GM23338 (cell line): ENCODE measurements around the gene ANGPTL2. TPM values are rescaled to one million over a fixed set of nuclear protein-coding genes. Genes with fewer than 3 reads are reported as not detected.

ENCODE experiments used
- ATAC-seq: fragments of 200-7000 bp; cut with Tn5 transposase; 3 replicates; pipeline ENCODE4 v1.9.1; 2020
- DNase-seq: peaks from one replicate; pipeline ENCODE4 v3.0.0-alpha.2; 2015; ENCODE audit warnings: low spot score
- H2AFZ ChIP-seq: fragments of 200-600 bp; sonication (generic); 2 replicates; pipeline ENCODE4 v1.8.0; 2016; ENCODE audit warnings: antibody characterized with exemption, mild to moderate bottlenecking, moderate library complexity
- H3F3A ChIP-seq: fragments of 200-600 bp; sonication (generic); replicated peaks from 2 replicates; pipeline ENCODE4 v1.8.0; 2017; ENCODE audit warnings: antibody characterized with exemption, mixed run types, low read depth
- H3K27ac ChIP-seq: fragments of 200-600 bp; sonication (generic); 2 replicates; pipeline ENCODE4 v1.6.1; 2016; ENCODE audit warnings: low read depth
- H3K27me3 ChIP-seq: fragments of 200-600 bp; sonication (generic); 2 replicates; pipeline ENCODE4 v1.8.0; 2016; ENCODE audit warnings: mild to moderate bottlenecking, mixed run types, moderate library complexity; ENCODE audit not compliant: insufficient read depth
- H3K36me3 ChIP-seq: fragments of 200-600 bp; sonication (generic); 2 replicates; pipeline ENCODE4 v1.8.0; 2016; ENCODE audit warnings: mild to moderate bottlenecking; ENCODE audit not compliant: insufficient read depth
- H3K4me1 ChIP-seq: fragments of 200-600 bp; sonication (generic); 2 replicates; pipeline ENCODE4 v1.8.0; 2016; ENCODE audit warnings: mild to moderate bottlenecking, moderate library complexity; ENCODE audit not compliant: insufficient read depth
- H3K4me2 ChIP-seq: fragments of 200-600 bp; sonication (generic); 2 replicates; pipeline ENCODE4 v1.7.1; 2017; ENCODE audit warnings: mixed run types
- H3K4me3 ChIP-seq: fragments of 200-600 bp; sonication (generic); 2 replicates; pipeline ENCODE4 v1.6.1; 2016; ENCODE audit warnings: mixed run types
- H3K79me2 ChIP-seq: fragments of 200-600 bp; sonication (generic); replicated peaks from 2 replicates; pipeline ENCODE4 v1.8.0; 2017; ENCODE audit warnings: mild to moderate bottlenecking; ENCODE audit not compliant: insufficient read depth
- H3K9me2 ChIP-seq: fragments of 200-600 bp; sonication (generic); 2 replicates; pipeline ENCODE4 v1.8.0; 2017; ENCODE audit not compliant: insufficient read depth
- H4K20me1 ChIP-seq: fragments of 200-600 bp; sonication (generic); replicated peaks from 2 replicates; pipeline ENCODE4 v1.8.0; 2017; ENCODE audit warnings: mild to moderate bottlenecking; ENCODE audit not compliant: insufficient read depth
- H3K27ac Mint-ChIP-seq: 2 replicates; pipeline ENCODE4 v1.8.0; 2020; ENCODE audit warnings: inconsistent platforms, mild to moderate bottlenecking, moderate library complexity, mixed read lengths
- H3K27me3 Mint-ChIP-seq: 3 replicates; pipeline ENCODE4 v1.8.0; 2022; ENCODE audit warnings: low read depth, mild to moderate bottlenecking, moderate library complexity, mixed read lengths, inconsistent platforms; ENCODE audit not compliant: insufficient read depth, poor library complexity
- H3K36me3 Mint-ChIP-seq: 3 replicates; pipeline ENCODE4 v1.8.0; 2021; ENCODE audit warnings: low read depth, mild to moderate bottlenecking, inconsistent platforms, moderate library complexity, mixed read lengths
- H3K4me1 Mint-ChIP-seq: 3 replicates; pipeline ENCODE4 v1.8.0; 2020; ENCODE audit warnings: mild to moderate bottlenecking, inconsistent platforms, mixed read lengths
- H3K4me3 Mint-ChIP-seq: 3 replicates; pipeline ENCODE4 v1.8.0; 2021; ENCODE audit warnings: moderate library complexity, mild to moderate bottlenecking, inconsistent platforms, mixed read lengths
- H3K9me3 Mint-ChIP-seq: 3 replicates; pipeline ENCODE4 v1.8.0; 2020; ENCODE audit warnings: moderate library complexity, mild to moderate bottlenecking, inconsistent platforms, mixed read lengths
- NANOG ChIP-seq: IDR thresholded peaks from 2 replicates; pipeline ENCODE4 v1.6.1; 2016; ENCODE audit warnings: antibody characterized with exemption, borderline replicate concordance
- POLR2AphosphoS5 ChIP-seq: IDR thresholded peaks from 2 replicates; pipeline ENCODE4 v1.6.1; 2016; ENCODE audit warnings: antibody characterized with exemption, low read depth
- REST ChIP-seq: IDR thresholded peaks from one replicate; pipeline ENCODE4 v1.6.1; 2018; ENCODE audit warnings: antibody characterized with exemption; ENCODE audit not compliant: unreplicated experiment
- STAT1 ChIP-seq: IDR thresholded peaks from one replicate; pipeline ENCODE4 v1.6.1; 2016; ENCODE audit warnings: antibody characterized with exemption; ENCODE audit not compliant: unreplicated experiment
- ZNF114 ChIP-seq: fragments of 250-450 bp; sonication (Bioruptor Pico); IDR thresholded peaks from 2 replicates; pipeline ENCODE4 v1.5.0; 2020; ENCODE audit warnings: mild to moderate bottlenecking, moderate library complexity
- ZNF462 ChIP-seq: fragments of 250-450 bp; sonication (Bioruptor Pico); IDR thresholded peaks from 2 replicates; pipeline ENCODE4 v1.5.0; 2020; ENCODE audit warnings: mild to moderate bottlenecking, moderate library complexity
- polyA plus RNA-seq: library from polyadenylated mRNA; unstranded; fragments of >200 nt; fragmentation: Nextera tagmentation; extraction: Ambion mirVana; gene quantifications from 2 replicates; pipeline ENCODE4 v1.2.1, GENCODE V29; 2016
- total RNA-seq: library from RNA; depleted of rRNA; stranded (reverse); fragments of >200 nt; shearing (Covaris generic); gene quantifications from 2 replicates; pipeline ENCODE4 v1.2.3, GENCODE V29; 2014

ANGPTL2 gene
- total and polyA plus RNA-seq, 2 experiments from 2014 or later: 2.9 to 5.2 TPM

- Histone ChIP-seq H4K20me1 (no peaks in the 10 kb centered on the region), H3K9me2 (no peaks in the 10 kb centered on the region), H3K36me3 (no peaks in the 10 kb centered on the region), H3K27ac (no peak overlapping the region), H3K79me2 (no peaks in the 10 kb centered on the region), H3K27me3 (no peaks in the 10 kb centered on the region), H2AFZ (no peak overlapping the region), H3F3A (no peaks in the 10 kb centered on the region), H3K4me3 (no peak overlapping the region), H3K4me1 (peaks cover 19% of the 10 kb centered on the region), H3K4me2 (no peak overlapping the region)
- TF ChIP-seq ZNF462 (CRISPR knock-in tag): no peak
- TF ChIP-seq ZNF114 (CRISPR knock-in tag): no peak
- TF ChIP-seq REST: no peak
- no peak for TF ChIP-seq NANOG
- no peak for TF ChIP-seq POLR2AphosphoS5
- no peak for TF ChIP-seq STAT1
- Mint-ChIP-seq H3K4me1 (peaks cover 37% of the 10 kb centered on the region), H3K9me3 (no peaks in the 10 kb centered on the region), H3K27ac (no peak overlapping the region), H3K27me3 (peaks cover 6% of the 10 kb centered on the region), H3K36me3 (no peaks in the 10 kb centered on the region), H3K4me3 (no peak overlapping the region)
- ATAC-seq (no peak), DNase-seq (no peak)
Observed at GRCh38 chr9:127161081-127161624, 38.7 kb upstream of the ANGPTL2 start.
